Measurements from ENCODE around the gene PHF20.

DNA sequence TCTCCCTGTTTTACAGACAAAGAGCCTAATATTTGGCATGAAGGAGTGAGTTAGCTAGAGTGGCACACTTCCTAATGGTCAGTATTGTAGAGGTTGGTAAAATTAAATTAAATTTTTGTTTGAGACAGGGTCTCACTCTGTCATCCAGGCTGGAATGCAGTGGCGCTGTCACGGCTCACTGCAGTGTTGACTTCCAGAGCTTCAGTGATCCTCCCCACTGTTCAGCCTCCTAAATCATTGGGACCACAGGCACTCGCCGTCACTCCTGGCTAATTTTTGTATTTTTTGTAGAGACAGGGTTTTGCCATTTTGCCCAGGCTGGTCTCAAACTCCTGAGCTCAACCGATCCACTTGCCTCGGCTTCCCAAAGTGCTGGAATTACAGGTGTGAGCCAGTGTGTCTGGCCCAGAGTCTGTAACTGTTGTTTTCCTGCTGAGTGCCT lies 111.5 kb downstream of the PHF20 start:
- TF ChIP-seq, protein P1, sequence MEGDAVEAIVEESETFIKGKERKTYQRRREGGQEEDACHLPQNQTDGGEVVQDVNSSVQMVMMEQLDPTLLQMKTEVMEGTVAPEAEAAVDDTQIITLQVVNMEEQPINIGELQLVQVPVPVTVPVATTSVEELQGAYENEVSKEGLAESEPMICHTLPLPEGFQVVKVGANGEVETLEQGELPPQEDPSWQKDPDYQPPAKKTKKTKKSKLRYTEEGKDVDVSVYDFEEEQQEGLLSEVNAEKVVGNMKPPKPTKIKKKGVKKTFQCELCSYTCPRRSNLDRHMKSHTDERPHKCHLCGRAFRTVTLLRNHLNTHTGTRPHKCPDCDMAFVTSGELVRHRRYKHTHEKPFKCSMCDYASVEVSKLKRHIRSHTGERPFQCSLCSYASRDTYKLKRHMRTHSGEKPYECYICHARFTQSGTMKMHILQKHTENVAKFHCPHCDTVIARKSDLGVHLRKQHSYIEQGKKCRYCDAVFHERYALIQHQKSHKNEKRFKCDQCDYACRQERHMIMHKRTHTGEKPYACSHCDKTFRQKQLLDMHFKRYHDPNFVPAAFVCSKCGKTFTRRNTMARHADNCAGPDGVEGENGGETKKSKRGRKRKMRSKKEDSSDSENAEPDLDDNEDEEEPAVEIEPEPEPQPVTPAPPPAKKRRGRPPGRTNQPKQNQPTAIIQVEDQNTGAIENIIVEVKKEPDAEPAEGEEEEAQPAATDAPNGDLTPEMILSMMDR (conservative IDR thresholded peaks at IDR 0.05 in 1 of 2, IDR thresholded peaks at IDR 0.05 in 1 of 2; ENCODE audit: extremely low read depth in 1 of 2, insufficient read depth in 1 of 2, low read depth in 1 of 2, low read length in 2 of 2), result no peak
- no peak for TF ChIP-seq EZH2 (IDR thresholded peaks at IDR 0.05; ENCODE audit: borderline replicate concordance, low read length)
